D721Med (cell line): ENCODE data around the gene DCAF15.

Experiments
- DNase-seq: peaks from one replicate; pipeline ENCODE4 v3.0.0; 2011; ENCODE audit warnings: low spot score; ENCODE audit not compliant: insufficient read length
- FAIRE-seq: peaks from 2 replicates; lab custom pipeline; 2011; peaks lifted over from hg19 to GRCh38; lab: Jason Lieb, UNC
- CTCF ChIP-seq: IDR thresholded peaks from 2 replicates; pipeline ENCODE4 v1.5.1; 2012; ENCODE audit warnings: mild to moderate bottlenecking, control low read depth; ENCODE audit not compliant: insufficient read depth; ENCODE audit errors: missing control alignments

The DCAF15 gene

GRCh38 chr19:13977803-13978202, 25.5 kb downstream of the DCAF15 start:
- FAIRE-seq = no peak
- TF ChIP-seq CTCF = no peak

GRCh38 chr19:13978351-13979243, 26.3 kb downstream of the DCAF15 start:
- no peak for TF ChIP-seq CTCF
- FAIRE-seq (no peak), DNase-seq (no peak)

More at GRCh38 chr19:13977803-13978202, 25.5 kb downstream of the DCAF15 start:
- DNase-seq = no peak

DNA sequence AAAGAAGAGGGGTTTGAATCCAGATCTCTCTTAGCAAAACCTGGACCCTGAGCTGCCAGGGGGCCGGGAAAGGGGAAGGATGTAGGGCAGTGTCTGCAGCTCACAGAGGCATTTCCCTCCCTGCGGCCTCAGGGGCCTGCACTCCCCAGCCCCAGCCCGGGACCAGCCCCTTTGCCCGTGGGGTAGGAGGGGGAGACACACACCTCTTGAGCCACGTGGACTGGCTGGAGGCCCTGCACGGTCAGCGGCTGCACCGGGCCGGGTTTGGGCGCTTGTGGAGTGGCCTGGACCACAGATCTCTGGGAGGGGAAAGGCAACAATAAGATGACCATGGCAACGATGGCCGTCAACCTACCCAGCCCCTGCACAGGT, 26.9 kb downstream of the DCAF15 start:
- DNase-seq (no peak), FAIRE-seq (no peak)
- no peak for TF ChIP-seq CTCF

GRCh38 chr19:13979686-13980085, 27.4 kb downstream of the DCAF15 start:
- TF ChIP-seq CTCF = no peak
- no peak for DNase-seq
- no peak for FAIRE-seq

DNA sequence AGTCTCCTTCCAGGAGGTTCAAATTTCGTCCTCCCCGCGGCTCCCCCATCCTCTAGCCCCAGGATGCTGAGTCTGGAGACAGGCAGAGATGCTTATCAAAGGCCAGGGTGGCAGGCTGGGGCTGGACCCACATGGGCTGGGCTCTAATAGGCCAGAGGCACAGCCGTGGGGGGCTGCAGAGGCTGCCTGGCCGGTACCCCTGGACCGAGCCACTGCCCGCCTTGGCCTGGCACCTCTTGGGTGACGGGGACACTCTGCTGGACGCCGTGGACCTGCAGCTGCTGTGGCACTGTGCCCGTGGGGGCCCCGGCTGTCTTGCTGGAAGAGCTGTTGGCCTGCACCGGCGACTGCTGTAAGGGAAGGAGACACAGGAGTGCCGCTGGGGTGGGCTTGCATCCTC, 28.0 kb downstream of the DCAF15 start:
- no peak for DNase-seq
- no peak for FAIRE-seq
- TF ChIP-seq CTCF = no peak

DNA sequence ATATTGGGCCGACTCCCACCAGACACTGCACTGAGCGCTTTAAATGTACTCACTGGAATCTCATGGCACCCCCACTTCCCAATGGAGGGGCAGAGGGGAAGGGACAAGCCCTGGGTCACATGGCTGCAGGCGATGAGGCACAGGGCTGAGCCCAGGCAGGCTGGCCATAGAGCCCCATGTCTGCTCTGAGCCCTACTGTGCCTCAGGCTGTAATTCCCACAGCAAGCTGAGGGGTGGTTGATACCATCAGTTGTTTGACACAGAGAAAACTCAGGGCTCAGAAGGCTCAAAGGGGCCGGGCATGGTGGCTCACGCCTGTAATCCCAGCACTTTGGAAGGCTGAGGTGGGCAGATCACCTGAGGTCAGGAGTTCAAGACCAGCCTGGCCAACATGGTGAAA, 28.7 kb downstream of the DCAF15 start:
- DNase-seq (no peak), FAIRE-seq (no peak)
- TF ChIP-seq CTCF = no peak

GRCh38 chr19:13981467-13981866, 29.2 kb downstream of the DCAF15 start:
- no peak for DNase-seq
- no peak for FAIRE-seq
- no peak for TF ChIP-seq CTCF
